ENCODE results near the gene AKIRIN1.
"Not testable (repeated sequence)": the region's sequence is repeated elsewhere in the genome, so short reads cannot be mapped to it uniquely, and the experiment has no call there.

GRCh38 chr1:39051193-39051850 is 60.2 kb downstream of the AKIRIN1 start:
- TF ChIP-seq CBX5 (IDR thresholded peaks at IDR 0.05; ENCODE audit: low read depth); ZNF217 (IDR thresholded peaks at IDR 0.05); BCL11A (IDR thresholded peaks at IDR 0.05; ENCODE audit: low read depth, low read length); ZBTB33 (IDR thresholded peaks at IDR 0.05); MAX (IDR thresholded peaks at IDR 0.05; ENCODE audit: low read depth, low read length); CTCF (IDR thresholded peaks at IDR 0.05 in 2 of 3, conservative IDR thresholded peaks at IDR 0.05 in 1 of 3; ENCODE audit: control insufficient read depth in 2 of 3, extremely low read depth in 1 of 3, insufficient read depth in 1 of 3, low read depth in 3 of 3, low read length in 3 of 3); POLR2A (IDR thresholded peaks at IDR 0.05; ENCODE audit: low read depth, low read length); YY1 (IDR thresholded peaks at IDR 0.05; ENCODE audit: low read depth, low read length); ZNF274 (IDR thresholded peaks at IDR 0.05; ENCODE audit: insufficient read depth, insufficient read length); GABPA (IDR thresholded peaks at IDR 0.05; ENCODE audit: low read depth); CHD4 (IDR thresholded peaks at IDR 0.05); JUND (IDR thresholded peaks at IDR 0.05; ENCODE audit: low read depth, low read length); LARP7 (IDR thresholded peaks at IDR 0.05); TAF1 (IDR thresholded peaks at IDR 0.05; ENCODE audit: borderline replicate concordance, low read depth, low read length): not testable (repeated sequence)
